PC-3 (cell line): Measurements from ENCODE around the gene BCAS3. TPM values are rescaled to one million over a fixed set of nuclear protein-coding genes. Genes with fewer than 3 reads are reported as not detected.
A peak's percentile ranks its signal among the peaks of the same experiment; 100 is the strongest.

Source experiments
- ATAC-seq: fragments of 200-7000 bp; cut with Tn5 transposase; 2 replicates; pipeline ENCODE4 v1.9.1; 2020; ENCODE audit warnings: mild to moderate bottlenecking, moderate library complexity
- BruUV-seq: library from RNA; stranded (reverse); fragments of 400-500 nt; replicated peaks from 2 replicates; lab custom pipeline; 2021; lab: Mats Ljungman, UMichigan
- CTCF ChIA-PET: fragments of 300-600 bp; sonication (Branson Sonifier 250); formaldehyde crosslinking; loops from one replicate; lab custom pipeline; 2022; ENCODE audit warnings: antibody characterized with exemption; lab: Charles Lee
- POLR2A ChIA-PET: fragments of 300-600 bp; sonication (Branson Sonifier 250); formaldehyde crosslinking; loops from one replicate; lab custom pipeline; 2022; ENCODE audit warnings: antibody characterized with exemption; ENCODE audit not compliant: unreplicated experiment; lab: Charles Lee
- DNase-seq: peaks from one replicate; pipeline ENCODE4 v3.0.0-alpha.2; 2015
- H2AFZ ChIP-seq: fragments of 300-600 bp; sonication (generic); 2 replicates; pipeline ENCODE4 v1.6.0; 2016; ENCODE audit warnings: antibody characterized with exemption, low read length
- H3F3A ChIP-seq: fragments of 300-600 bp; sonication (generic); one replicate; pipeline ENCODE4 v1.6.0; 2017; ENCODE audit warnings: antibody characterized with exemption, low read length, control low read depth, mild to moderate bottlenecking; ENCODE audit not compliant: unreplicated experiment
- H3K27ac ChIP-seq: fragments of 300-600 bp; sonication (generic); 2 replicates; pipeline ENCODE4 v1.5.1; 2016; ENCODE audit warnings: mild to moderate bottlenecking, low read length
- H3K27me3 ChIP-seq: fragments of 300-600 bp; sonication (generic); 2 replicates; pipeline ENCODE4 v1.6.1; 2016; ENCODE audit warnings: low read length, mixed read lengths
- H3K36me3 ChIP-seq: fragments of 300-600 bp; sonication (generic); 2 replicates; pipeline ENCODE4 v1.6.1; 2016; ENCODE audit warnings: low read depth, mixed run types, low read length, mixed read lengths
- H3K4me1 ChIP-seq: fragments of 300-600 bp; sonication (generic); 2 replicates; pipeline ENCODE4 v1.5.1; 2016; ENCODE audit warnings: low read length; ENCODE audit not compliant: insufficient read depth
- H3K4me2 ChIP-seq: fragments of 300-600 bp; sonication (generic); 2 replicates; pipeline ENCODE4 v1.6.0; 2016; ENCODE audit warnings: low read length
- H3K4me3 ChIP-seq: fragments of 300-600 bp; sonication (generic); 2 replicates; pipeline ENCODE4 v1.5.1; 2016; ENCODE audit warnings: mild to moderate bottlenecking, low read length, mixed read lengths
- H3K79me2 ChIP-seq: fragments of 300-600 bp; sonication (generic); 2 replicates; pipeline ENCODE4 v1.6.1; 2017; ENCODE audit warnings: low read length, mixed read lengths
- H3K9ac ChIP-seq: fragments of 300-600 bp; sonication (generic); 2 replicates; pipeline ENCODE4 v1.6.0; 2016; ENCODE audit warnings: mild to moderate bottlenecking, low read length
- H3K9me2 ChIP-seq: fragments of 300-600 bp; sonication (generic); replicated peaks from 2 replicates; pipeline ENCODE4 v1.6.1; 2016; ENCODE audit warnings: mixed run types, low read length, mixed read lengths
- H3K9me3 ChIP-seq: fragments of 300-600 bp; sonication (generic); 2 replicates; pipeline ENCODE4 v1.6.1; 2016; ENCODE audit warnings: low read length, mixed read lengths
- H4K20me1 ChIP-seq: fragments of 300-600 bp; sonication (generic); 2 replicates; pipeline ENCODE4 v1.6.1; 2016; ENCODE audit warnings: low read length, mixed read lengths
- CTCF ChIP-seq: fragments of 300-600 bp; sonication (generic); conservative IDR thresholded peaks from 2 replicates; pipeline ENCODE4 v1.5.1; 2017; ENCODE audit warnings: antibody characterized with exemption, low read depth, mild to moderate bottlenecking, low read length
- EZH2 ChIP-seq: fragments of 300-600 bp; sonication (generic); IDR thresholded peaks from one replicate; pipeline ENCODE4 v1.6.1; 2017; ENCODE audit warnings: antibody characterized with exemption, mild to moderate bottlenecking, low read length; ENCODE audit not compliant: unreplicated experiment
- EZH2phosphoT487 ChIP-seq: fragments of 300-600 bp; sonication (generic); IDR thresholded peaks from 2 replicates; pipeline ENCODE4 v1.6.1; 2018; ENCODE audit warnings: mild to moderate bottlenecking, antibody characterized with exemption, low read length, borderline replicate concordance
- intact Hi-C: fragments of 100-400 bp; cut with micrococcal nuclease; formaldehyde crosslinking; loops from 2 replicates; pipeline ENCODE4 v1.9.0; 2023
- total RNA-seq: library from RNA; depleted of rRNA; stranded (reverse); fragments of >200 nt; gene quantifications from 2 replicates; pipeline ENCODE4 v1.2.3, GENCODE V29; 2014

The BCAS3 gene
- total RNA-seq, 1 experiment from 2014 or later = 25.9 TPM

- BruUV-seq = no TSS peak
- no peak overlapping the region for H3K4me2 ChIP-seq
- H3K9me2 ChIP-seq = no peaks in the 10 kb centered on the region
- no peaks in the 10 kb centered on the region for H3K27me3 ChIP-seq
- no peak overlapping the region for H3K9ac ChIP-seq
- H3K27ac ChIP-seq = no peak overlapping the region
- TF ChIP-seq EZH2phosphoT487 (no peak), CTCF (no peak), EZH2 (no peak)
- H3K4me1 ChIP-seq = 0 out of 2 replicates have a peak, but pooled peaks cover 7% of the 10 kb centered on the region
- H4K20me1 ChIP-seq = no peaks in the 10 kb centered on the region
- ChIA-PET CTCF (no interaction called here), POLR2A (no interaction called here)
- DNase-seq (no peak), ATAC-seq (no peak)
- intact Hi-C loops = no loop called here
- no peaks in the 10 kb centered on the region for H3K36me3 ChIP-seq
- no peaks in the 10 kb centered on the region for H3K9me3 ChIP-seq
- no peaks in the 10 kb centered on the region for H3F3A ChIP-seq
- H2AFZ ChIP-seq = no peak overlapping the region
- no peaks in the 10 kb centered on the region for H3K79me2 ChIP-seq
- no peak overlapping the region for H3K4me3 ChIP-seq
Observed at GRCh38 chr17:60989846-60990245, 312.2 kb downstream of the BCAS3 start.

DNA sequence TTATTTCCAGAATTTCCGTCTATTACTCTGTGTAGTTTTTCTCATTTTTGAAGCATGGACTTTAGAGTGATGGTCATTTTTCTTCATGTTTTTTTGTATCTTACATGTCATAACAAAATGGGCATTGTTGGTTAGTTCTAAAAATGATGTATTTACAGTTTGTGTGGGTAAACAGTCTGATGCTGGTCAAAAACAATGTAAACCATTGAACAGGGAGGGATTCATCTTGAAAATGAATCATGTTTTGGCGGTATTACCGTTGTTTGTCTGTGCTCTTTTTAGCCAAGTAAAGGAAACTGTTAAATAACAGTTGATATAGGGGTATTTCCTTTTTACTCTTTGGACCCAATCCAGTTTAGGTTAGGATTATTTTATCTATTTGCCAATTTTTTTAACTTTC lies 315.8 kb downstream of the BCAS3 start:
- H3K27me3 ChIP-seq = no peaks in the 10 kb centered on the region
- no peaks in the 10 kb centered on the region for H3F3A ChIP-seq
- H3K9me3 ChIP-seq = no peaks in the 10 kb centered on the region
- H3K9ac ChIP-seq = no peak overlapping the region
- no peaks in the 10 kb centered on the region for H3K79me2 ChIP-seq
- BruUV-seq = no TSS peak
- H3K27ac ChIP-seq = no peak overlapping the region
- no peak overlapping the region for H3K4me3 ChIP-seq
- ATAC-seq (peak; percentile 74), DNase-seq (peak; percentile 41)
- H3K9me2 ChIP-seq = no peaks in the 10 kb centered on the region
- intact Hi-C loops = no loop called here
- no peak overlapping the region for H2AFZ ChIP-seq
- H4K20me1 ChIP-seq = no peaks in the 10 kb centered on the region
- H3K36me3 ChIP-seq = no peaks in the 10 kb centered on the region
- ChIA-PET CTCF (no interaction called here), POLR2A (no interaction called here)
- H3K4me2 ChIP-seq = no peak overlapping the region
- H3K4me1 ChIP-seq = 0 out of 2 replicates have a peak, but pooled peaks cover 7% of the 10 kb centered on the region
- TF ChIP-seq EZH2 (no peak), EZH2phosphoT487 (no peak), CTCF (no peak)

DNA sequence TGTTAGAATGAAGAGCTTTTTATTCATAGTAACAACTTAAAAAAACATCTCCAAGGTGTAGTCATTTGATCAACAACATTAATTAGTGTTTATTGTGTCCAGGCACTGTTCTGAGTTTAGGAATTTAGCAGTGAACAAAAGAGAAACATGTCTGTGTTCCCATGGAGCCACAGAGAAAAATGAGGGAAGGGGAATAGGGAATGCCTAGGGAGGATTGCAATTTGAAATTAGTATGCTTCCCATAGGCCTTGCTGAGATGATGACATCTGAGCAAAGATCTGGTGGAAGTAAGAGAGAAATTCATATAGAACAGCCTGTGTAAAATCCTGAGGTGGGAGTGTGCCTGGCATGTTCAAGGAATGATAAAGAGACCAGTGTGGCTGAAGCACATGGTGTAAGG lies 318.0 kb downstream of the BCAS3 start:
- TF ChIP-seq EZH2 = no peak
- no peak for TF ChIP-seq EZH2phosphoT487
- TF ChIP-seq CTCF = no peak
- Histone ChIP-seq H3K27ac (no peak overlapping the region), H3K4me2 (no peak overlapping the region), H3K9me2 (no peaks in the 10 kb centered on the region), H2AFZ (no peak overlapping the region), H3K79me2 (no peaks in the 10 kb centered on the region), H3K27me3 (no peaks in the 10 kb centered on the region), H3K4me1 (0 out of 2 replicates have a peak, but pooled peaks cover 7% of the 10 kb centered on the region), H3K36me3 (no peaks in the 10 kb centered on the region), H3K9me3 (no peaks in the 10 kb centered on the region), H3K4me3 (no peak overlapping the region), H3K9ac (no peak overlapping the region), H4K20me1 (no peaks in the 10 kb centered on the region), H3F3A (no peaks in the 10 kb centered on the region)
- DNase-seq = no peak
- ChIA-PET CTCF (no interaction called here), POLR2A (no interaction called here)
- BruUV-seq = no TSS peak
- ATAC-seq = no peak
- intact Hi-C loops = no loop called here
